Trophoblast cell (in vitro differentiated cells and primary cell): ENCODE data around the gene ST7.
"Not testable (repeated sequence)": the region's sequence is repeated elsewhere in the genome, so short reads cannot be mapped to it uniquely, and the experiment has no call there.

Source experiments
- DNase-seq, 2 donors: peaks; one replicate each; pipeline ENCODE4 v3.0.0-alpha.2; 2016
- H2AFZ ChIP-seq: 2 replicates; pipeline ENCODE4 v1.6.1; 2013; ENCODE audit warnings: low read length, moderate library complexity, mild to moderate bottlenecking; ENCODE audit not compliant: insufficient read depth, poor library complexity
- H2AK5ac ChIP-seq: 2 replicates; pipeline ENCODE4 v1.6.1; 2013; ENCODE audit warnings: mild to moderate bottlenecking, low read length
- H2BK120ac ChIP-seq: 2 replicates; pipeline ENCODE4 v1.6.1; 2013; ENCODE audit warnings: low read length, mild to moderate bottlenecking, moderate library complexity; ENCODE audit not compliant: insufficient read depth, poor library complexity
- H2BK12ac ChIP-seq: 2 replicates; pipeline ENCODE4 v1.6.1; 2013; ENCODE audit warnings: mild to moderate bottlenecking, low read length, moderate library complexity
- H2BK5ac ChIP-seq: 2 replicates; pipeline ENCODE4 v1.6.1; 2013; ENCODE audit warnings: low read length, low read depth, moderate library complexity, mild to moderate bottlenecking; ENCODE audit not compliant: poor library complexity
- H3K14ac ChIP-seq: 2 replicates; pipeline ENCODE4 v1.6.1; 2013; ENCODE audit warnings: mild to moderate bottlenecking, low read length
- H3K18ac ChIP-seq: 2 replicates; pipeline ENCODE4 v1.6.1; 2013; ENCODE audit warnings: mild to moderate bottlenecking, low read length
- H3K23ac ChIP-seq: 2 replicates; pipeline ENCODE4 v1.6.1; 2013; ENCODE audit warnings: low read length
- H3K27ac ChIP-seq: 2 replicates; pipeline ENCODE4 v1.5.1; 2013; ENCODE audit warnings: low read depth, mild to moderate bottlenecking, inconsistent platforms, low read length, moderate library complexity
- H3K27me3 ChIP-seq: 2 replicates; pipeline ENCODE4 v1.6.1; 2013; ENCODE audit warnings: inconsistent platforms, mild to moderate bottlenecking, low read length, moderate library complexity; ENCODE audit not compliant: insufficient read depth
- H3K36me3 ChIP-seq, 2 experiments: 1 replicate in 1 of 2; 2 replicates in 1 of 2; pipeline ENCODE4 v1.6.1; 2013; ENCODE audit warnings: low read length in 2 of 2, mild to moderate bottlenecking in 2 of 2, moderate library complexity in 1 of 2; ENCODE audit not compliant: insufficient read depth in 2 of 2, control insufficient read depth in 1 of 2
- H3K4ac ChIP-seq: 2 replicates; pipeline ENCODE4 v1.6.1; 2013; ENCODE audit warnings: low read depth, mild to moderate bottlenecking, low read length, moderate library complexity
- H3K4me1 ChIP-seq, 2 experiments: 1 replicate in 1 of 2; 2 replicates in 1 of 2; pipeline ENCODE4 v1.6.1; 2013; ENCODE audit warnings: low read length in 2 of 2, mild to moderate bottlenecking in 2 of 2, moderate library complexity in 1 of 2; ENCODE audit not compliant: insufficient read depth in 2 of 2, control insufficient read depth in 1 of 2
- H3K4me2 ChIP-seq: 2 replicates; pipeline ENCODE4 v1.6.1; 2013; ENCODE audit warnings: inconsistent platforms, mild to moderate bottlenecking, low read length, moderate library complexity
- H3K4me3 ChIP-seq: 2 replicates; pipeline ENCODE4 v1.5.1; 2013; ENCODE audit warnings: mild to moderate bottlenecking, low read depth, low read length, inconsistent platforms
- H3K79me1 ChIP-seq: one replicate; pipeline ENCODE4 v1.6.1; 2013; ENCODE audit warnings: low read length
- H3K79me2 ChIP-seq: 2 replicates; pipeline ENCODE4 v1.6.1; 2013; ENCODE audit warnings: low read length, mild to moderate bottlenecking; ENCODE audit not compliant: control insufficient read depth, insufficient read depth, poor library complexity
- H3K9ac ChIP-seq: 2 replicates; pipeline ENCODE4 v1.6.1; 2013; ENCODE audit warnings: mild to moderate bottlenecking, low read length
- H3K9me3 ChIP-seq: 2 replicates; pipeline ENCODE4 v1.6.1; 2013; ENCODE audit warnings: low read depth, mild to moderate bottlenecking, control low read depth, inconsistent platforms, low read length; ENCODE audit not compliant: insufficient read depth
- H4K12ac ChIP-seq: 2 replicates; pipeline ENCODE4 v1.6.1; 2013; ENCODE audit warnings: low read depth, mild to moderate bottlenecking, low read length, moderate library complexity
- H4K8ac ChIP-seq: 2 replicates; pipeline ENCODE4 v1.6.1; 2013; ENCODE audit warnings: low read depth, mild to moderate bottlenecking, low read length, moderate library complexity
- H4K91ac ChIP-seq: one replicate; pipeline ENCODE4 v1.6.1; 2013; ENCODE audit warnings: low read depth, mild to moderate bottlenecking, low read length, moderate library complexity
- WGBS: extraction: QIAGEN DNeasy Blood & Tissue Kit; methylation state at CpG from one replicate; pipeline ENCODE4 v1.1.7; 2013; ENCODE audit warnings: missing lambda C conversion rate; ENCODE audit not compliant: insufficient read length, insufficient coverage; ENCODE audit errors: extremely low coverage; 5-methylcytosine and 5-hydroxymethylcytosine counted together

The ST7 gene

GRCh38 chr7:116933465-116933864 is 19.8 kb upstream of the ST7 start:
- H3K79me1 ChIP-seq, result no peaks in the 10 kb centered on the region
- no peaks in the 10 kb centered on the region for H3K36me3 ChIP-seq
- no peak overlapping the region for H2AFZ ChIP-seq
- DNase-seq, result peak; percentile 12 to 67
- no peak overlapping the region for H4K8ac ChIP-seq
- H4K12ac ChIP-seq, result no peak overlapping the region
- H3K18ac ChIP-seq, result no peak overlapping the region
- no peak overlapping the region for H3K4me3 ChIP-seq
- H3K27ac ChIP-seq, result no peak overlapping the region
- H3K9ac ChIP-seq, result peak overlapping the region; percentile 67
- no peak overlapping the region for H2BK5ac ChIP-seq
- WGBS, result no CpG with 5 or more reads among the region's 3 CpGs
- H3K4me2 ChIP-seq, result no peak overlapping the region
- H2AK5ac ChIP-seq, result no peak overlapping the region
- H3K79me2 ChIP-seq, result no peaks in the 10 kb centered on the region
- no peak overlapping the region for H4K91ac ChIP-seq
- H3K4ac ChIP-seq, result no peak overlapping the region
- no peak overlapping the region for H3K14ac ChIP-seq
- no peak overlapping the region for H3K23ac ChIP-seq
- H2BK12ac ChIP-seq, result no peak overlapping the region
- H2BK120ac ChIP-seq, result no peak overlapping the region
- H3K9me3 ChIP-seq, result no peaks in the 10 kb centered on the region
- no peaks in the 10 kb centered on the region for H3K27me3 ChIP-seq
- H3K4me1 ChIP-seq, result no peaks in the 10 kb centered on the region

GRCh38 chr7:116934580-116934979 is 18.7 kb upstream of the ST7 start:
- Histone ChIP-seq H3K9me3 (no peaks in the 10 kb centered on the region), H2AK5ac (no peak overlapping the region), H3K9ac (no peak overlapping the region), H3K4me2 (no peak overlapping the region), H2BK12ac (no peak overlapping the region), H4K91ac (no peak overlapping the region), H3K14ac (no peak overlapping the region), H3K18ac (no peak overlapping the region), H4K12ac (no peak overlapping the region), H2BK5ac (no peak overlapping the region), H3K36me3 (no peaks in the 10 kb centered on the region), H3K23ac (no peak overlapping the region), H2AFZ (no peak overlapping the region), H3K27ac (no peak overlapping the region), H3K4me1 (no peaks in the 10 kb centered on the region), H3K4ac (no peak overlapping the region), H3K79me1 (no peaks in the 10 kb centered on the region), H3K79me2 (no peaks in the 10 kb centered on the region), H3K4me3 (no peak overlapping the region), H4K8ac (no peak overlapping the region), H3K27me3 (no peaks in the 10 kb centered on the region), H2BK120ac (no peak overlapping the region)
- no CpG with 5 or more reads among the region's 2 CpGs for WGBS
- DNase-seq, result no peak

DNA sequence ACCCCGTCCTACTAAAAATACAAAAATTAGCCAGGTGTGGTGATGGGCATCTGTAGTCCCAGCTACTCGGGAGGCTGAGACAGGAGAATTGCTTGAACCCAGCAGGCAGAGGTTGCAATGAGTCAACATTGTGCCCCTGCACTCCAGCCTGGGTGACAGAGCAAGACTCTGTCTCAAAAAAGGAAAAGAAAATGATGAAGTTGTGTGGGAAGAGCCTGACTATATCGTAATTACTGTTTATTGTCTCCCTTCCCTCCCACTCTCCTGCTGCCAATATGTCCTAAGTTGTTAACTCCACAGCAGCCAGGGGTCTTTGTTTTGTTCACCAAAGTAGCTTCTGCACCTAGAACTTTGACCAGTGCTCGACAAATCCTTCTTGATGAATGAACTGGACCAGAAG is 16.5 kb upstream of the ST7 start:
- not testable (repeated sequence) for H3K27me3 ChIP-seq

GRCh38 chr7:116938678-116939077 is 14.6 kb upstream of the ST7 start:
- no peaks in the 10 kb centered on the region for H3K4me1 ChIP-seq
- no peaks in the 10 kb centered on the region for H3K27me3 ChIP-seq
- WGBS, result no CpG with 5 or more reads among the region's 2 CpGs
- no peak overlapping the region for H4K12ac ChIP-seq
- no peaks in the 10 kb centered on the region for H3K36me3 ChIP-seq
- no peaks in the 10 kb centered on the region for H3K79me2 ChIP-seq
- no peak overlapping the region for H2BK12ac ChIP-seq
- no peak overlapping the region for H3K27ac ChIP-seq
- no peak overlapping the region for H4K91ac ChIP-seq
- no peaks in the 10 kb centered on the region for H3K79me1 ChIP-seq
- H2BK5ac ChIP-seq, result no peak overlapping the region
- no peak for DNase-seq
- H4K8ac ChIP-seq, result no peak overlapping the region
- no peak overlapping the region for H3K4me2 ChIP-seq
- H3K14ac ChIP-seq, result no peak overlapping the region
- no peak overlapping the region for H3K23ac ChIP-seq
- no peak overlapping the region for H2AK5ac ChIP-seq
- H2BK120ac ChIP-seq, result no peak overlapping the region
- no peak overlapping the region for H3K9ac ChIP-seq
- no peaks in the 10 kb centered on the region for H3K9me3 ChIP-seq
- H2AFZ ChIP-seq, result no peak overlapping the region
- H3K4me3 ChIP-seq, result no peak overlapping the region
- no peak overlapping the region for H3K4ac ChIP-seq
- no peak overlapping the region for H3K18ac ChIP-seq

More for the DNA sequence above, 16.5 kb upstream of the ST7 start:
- not testable (repeated sequence) for H3K9me3 ChIP-seq, H4K8ac ChIP-seq, H2BK120ac ChIP-seq, H4K12ac ChIP-seq, DNase-seq, H4K91ac ChIP-seq, H3K27ac ChIP-seq, H3K14ac ChIP-seq, H3K36me3 ChIP-seq, H3K79me1 ChIP-seq, H3K4me1 ChIP-seq, H2AFZ ChIP-seq, H2BK12ac ChIP-seq, H3K4me2 ChIP-seq, H3K9ac ChIP-seq, H3K79me2 ChIP-seq, H3K4ac ChIP-seq, H2AK5ac ChIP-seq, H3K4me3 ChIP-seq, H3K18ac ChIP-seq, H2BK5ac ChIP-seq, H3K23ac ChIP-seq
- no CpG with 5 or more reads among the region's 4 CpGs for WGBS
